A172 (cell line): ENCODE data around the gene FRMD3. TPM values are rescaled to one million over a fixed set of nuclear protein-coding genes. Genes with fewer than 3 reads are reported as not detected.

Experiments
- DNase-seq: peaks from one replicate; pipeline ENCODE4 v3.0.0-alpha.2; 2015; ENCODE audit warnings: low spot score
- total RNA-seq: library from RNA; depleted of rRNA; stranded (reverse); fragments of >200 nt; shearing (Covaris generic); gene quantifications from 2 replicates; pipeline ENCODE4 v1.2.3, GENCODE V29; 2014; rRNA removed

The FRMD3 gene
- total RNA-seq, result 0.96 and 6.2 TPM in 2 replicates

DNA sequence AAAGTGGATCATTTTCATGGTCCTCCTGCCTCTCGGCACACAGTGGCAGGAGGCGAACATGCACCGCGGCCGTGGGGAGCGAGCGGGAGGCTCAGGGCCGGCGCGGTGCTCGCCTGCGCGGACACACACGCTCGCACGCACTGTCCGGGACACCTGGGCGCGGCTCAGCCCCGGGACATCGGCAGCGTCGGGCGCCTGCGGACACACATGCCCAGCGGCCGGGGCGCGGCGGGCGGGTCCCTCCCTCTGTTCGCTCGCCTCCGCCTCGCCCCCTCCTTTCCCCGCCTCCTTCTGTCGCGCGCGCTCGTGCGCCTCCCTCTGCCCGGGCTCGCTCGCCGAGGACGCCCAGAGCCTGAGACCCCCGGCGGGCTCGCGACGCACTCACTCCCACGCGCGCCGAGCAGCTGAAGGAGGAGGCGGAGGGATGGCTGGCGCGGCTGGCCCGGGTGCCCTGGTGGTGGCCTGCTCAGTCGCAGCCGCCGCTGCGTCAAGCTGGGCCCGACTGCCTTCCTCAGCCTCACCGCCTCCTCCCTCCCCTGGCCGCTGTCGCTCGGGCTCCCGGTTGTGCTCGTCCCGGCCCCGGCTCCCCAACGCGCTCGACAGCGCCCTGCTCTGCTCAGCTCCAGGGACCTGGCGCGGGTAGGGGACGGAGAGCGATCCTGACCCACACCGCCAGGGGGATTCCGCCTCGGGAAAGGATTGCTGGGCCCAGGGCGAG is at the start of gene FRMD3:
Gene FRMD3, minus strand, starts transcription at position 230 of the 718 bp plus-strand sequence. Its CDS starts 170 bp downstream, at position 60.
- DNase-seq, result peak; percentile 71

DNA sequence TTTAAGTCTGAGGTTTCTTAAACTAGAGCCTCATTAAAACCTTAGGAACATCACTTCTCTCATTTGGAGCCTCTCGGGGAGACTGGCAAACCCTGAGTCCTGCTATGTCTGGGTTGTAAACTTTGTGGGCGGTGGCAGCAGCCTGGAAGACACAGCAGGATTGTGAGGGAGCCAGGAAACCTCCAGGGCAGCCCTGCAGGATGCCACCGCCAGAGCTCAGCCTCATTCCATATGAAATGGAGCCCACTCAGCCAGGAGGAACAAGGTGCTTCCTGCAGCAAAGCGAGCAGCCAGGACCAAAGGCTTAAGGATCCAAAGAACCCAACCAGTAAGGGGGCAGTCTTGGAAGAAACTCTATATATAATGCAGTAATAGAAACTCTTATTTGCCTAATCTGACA is 46.8 kb upstream of the FRMD3 start:
- DNase-seq, result no peak

DNA sequence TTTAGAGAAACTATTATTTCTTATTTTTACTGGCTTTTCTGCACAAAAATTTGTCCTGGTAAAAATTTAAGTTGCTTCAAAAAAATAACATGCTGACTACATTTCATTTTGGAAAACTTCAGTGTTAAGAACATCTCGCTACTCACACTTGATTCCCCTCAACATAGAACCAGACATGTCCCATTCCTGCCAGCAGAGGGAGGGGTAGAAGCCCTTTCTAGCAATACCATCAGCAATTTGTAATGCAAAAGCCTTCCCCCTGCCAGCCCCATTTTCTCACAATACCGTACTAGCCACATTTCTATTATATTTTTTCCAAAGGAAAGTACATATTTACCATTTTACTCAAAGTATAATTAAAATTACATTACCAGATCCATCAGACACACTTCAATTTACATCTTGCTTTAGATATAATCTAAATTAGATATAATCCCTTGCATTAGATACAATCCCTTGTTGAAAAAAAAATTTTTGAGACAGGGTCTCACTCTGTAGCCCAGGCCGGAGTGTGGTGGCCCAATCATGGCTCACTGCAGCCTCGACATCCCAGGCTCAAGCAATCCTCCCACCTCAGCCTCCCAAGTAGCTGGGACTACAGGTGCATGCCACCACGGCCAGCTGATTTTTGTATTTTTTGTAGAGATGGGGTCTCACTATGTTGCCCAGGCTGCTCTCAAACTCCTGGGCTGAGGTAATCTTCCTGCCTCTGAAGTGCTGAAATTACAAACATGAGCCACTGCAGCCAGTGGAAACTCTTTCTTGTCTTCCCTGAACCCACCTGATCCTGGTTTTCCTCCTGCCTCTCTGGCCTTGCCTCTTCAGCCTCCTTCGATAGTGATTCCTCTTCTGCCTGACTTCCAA is 45.2 kb upstream of the FRMD3 start:
- DNase-seq, result peak; percentile 69

DNA sequence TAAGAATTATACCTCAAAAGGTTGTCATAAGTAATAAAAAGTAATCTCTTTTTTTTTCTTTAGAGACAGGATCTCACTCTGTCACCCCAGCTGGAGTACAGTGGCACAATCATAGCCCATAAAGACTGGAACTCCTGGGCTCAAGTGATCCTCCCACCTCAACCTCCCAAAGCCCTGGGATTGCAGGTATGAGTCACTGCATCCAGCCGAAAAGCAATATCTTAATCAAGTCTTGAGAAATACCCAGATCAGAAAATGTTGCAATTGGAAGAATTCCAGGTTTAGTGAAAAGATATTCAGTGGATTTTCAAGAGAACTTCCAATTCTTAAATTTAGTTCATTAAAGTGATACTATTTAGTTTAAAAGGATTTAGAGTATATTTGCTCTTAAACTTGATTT is 43.8 kb upstream of the FRMD3 start:
- no peak for DNase-seq

DNA sequence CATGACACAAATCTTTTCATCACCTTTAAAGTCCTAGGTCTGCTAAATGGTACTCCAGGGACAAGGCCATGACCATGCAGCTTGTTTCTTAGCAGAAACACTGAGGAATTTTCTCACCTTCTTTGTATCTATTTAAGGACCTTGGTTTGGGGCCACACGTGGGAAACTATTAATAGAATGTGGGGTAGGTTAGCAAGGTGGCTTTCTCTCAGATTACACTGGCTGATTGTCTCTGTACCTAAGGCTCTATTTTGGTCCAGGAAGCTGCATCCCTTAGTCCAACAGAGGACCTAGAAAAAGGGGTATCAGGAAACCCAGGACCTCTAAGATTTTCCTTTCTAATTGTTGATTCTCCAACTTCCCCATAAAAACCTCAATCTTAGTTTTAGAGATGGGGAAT is 36.3 kb upstream of the FRMD3 start:
- no peak for DNase-seq

DNA sequence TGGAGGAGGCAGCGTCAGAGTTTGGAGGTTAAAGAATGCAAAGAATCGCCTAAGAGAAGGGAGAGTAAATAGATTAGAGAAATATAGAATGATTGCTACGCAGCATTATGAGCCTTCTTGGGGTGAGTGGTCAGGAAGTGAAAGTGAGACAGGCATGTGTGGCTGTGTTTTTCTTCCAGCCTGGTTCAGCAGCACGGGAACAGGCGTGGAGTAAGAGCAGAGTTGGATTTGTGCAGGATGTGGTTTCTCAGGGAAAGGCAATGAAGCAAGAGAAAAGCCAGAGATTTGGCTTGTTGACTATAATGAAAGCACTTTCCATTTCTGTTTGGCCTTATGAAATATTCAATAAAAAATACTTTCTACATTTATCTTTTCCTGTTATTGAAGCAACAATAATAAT is 34.3 kb upstream of the FRMD3 start:
- DNase-seq, result peak; percentile 18

DNA sequence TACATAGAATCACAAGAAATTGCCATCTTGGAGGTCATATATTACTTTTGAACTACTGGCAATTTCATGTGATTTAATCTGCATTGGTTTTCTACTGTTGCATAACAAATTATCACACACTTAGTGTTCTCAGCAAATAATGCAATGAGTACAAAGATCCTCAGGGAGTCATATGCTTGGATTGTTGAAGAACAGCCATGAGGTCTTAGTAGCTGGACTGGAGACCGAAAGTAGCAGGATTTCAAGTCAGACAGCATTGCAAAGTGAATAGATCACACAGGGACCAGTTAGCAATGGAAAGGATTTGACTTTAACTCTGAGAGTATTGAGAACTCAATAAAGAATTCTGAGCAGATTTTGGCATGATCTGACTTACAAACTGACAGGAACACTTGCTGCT is 32.2 kb upstream of the FRMD3 start:
- DNase-seq, result no peak

DNA sequence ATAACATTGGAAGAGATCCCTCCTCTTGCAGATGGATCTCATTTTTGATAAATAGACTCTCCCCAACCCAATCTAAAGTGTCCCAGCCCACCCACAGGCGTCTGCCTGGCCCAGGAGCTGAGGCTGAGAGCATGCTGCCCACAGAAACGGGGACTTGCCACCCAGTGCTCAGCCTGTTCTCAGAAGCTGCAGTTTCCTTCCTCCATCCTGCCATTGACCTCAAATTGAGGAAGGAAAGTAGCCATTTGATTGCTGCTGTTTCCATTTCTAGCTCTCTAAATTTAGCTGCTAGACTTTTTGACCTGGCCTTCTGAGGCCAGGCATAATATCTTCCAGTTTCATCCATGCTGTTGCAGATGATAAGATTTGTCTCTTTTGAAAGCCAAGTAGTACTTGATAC is 31.1 kb upstream of the FRMD3 start:
- no peak for DNase-seq

DNA sequence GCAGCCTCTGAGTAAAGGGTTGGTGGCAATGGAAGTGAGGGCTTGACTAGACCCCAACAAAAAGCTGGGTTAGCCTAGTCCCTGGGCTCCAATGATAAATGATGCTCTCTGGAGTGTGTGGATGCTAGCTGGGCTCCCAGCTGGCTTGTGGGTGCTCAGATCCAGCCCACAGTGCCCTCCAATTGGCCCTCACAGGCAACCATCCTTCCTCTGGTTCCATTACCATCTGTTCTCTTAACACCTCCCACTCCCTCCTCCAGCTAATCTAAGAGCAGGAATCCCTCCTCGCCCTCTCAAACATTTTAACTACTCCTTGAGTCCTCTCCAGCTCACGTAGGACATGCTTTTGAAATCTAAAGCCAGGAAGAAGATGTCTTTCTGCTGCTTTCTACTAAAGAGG is 25.2 kb upstream of the FRMD3 start:
- DNase-seq, result no peak

DNA sequence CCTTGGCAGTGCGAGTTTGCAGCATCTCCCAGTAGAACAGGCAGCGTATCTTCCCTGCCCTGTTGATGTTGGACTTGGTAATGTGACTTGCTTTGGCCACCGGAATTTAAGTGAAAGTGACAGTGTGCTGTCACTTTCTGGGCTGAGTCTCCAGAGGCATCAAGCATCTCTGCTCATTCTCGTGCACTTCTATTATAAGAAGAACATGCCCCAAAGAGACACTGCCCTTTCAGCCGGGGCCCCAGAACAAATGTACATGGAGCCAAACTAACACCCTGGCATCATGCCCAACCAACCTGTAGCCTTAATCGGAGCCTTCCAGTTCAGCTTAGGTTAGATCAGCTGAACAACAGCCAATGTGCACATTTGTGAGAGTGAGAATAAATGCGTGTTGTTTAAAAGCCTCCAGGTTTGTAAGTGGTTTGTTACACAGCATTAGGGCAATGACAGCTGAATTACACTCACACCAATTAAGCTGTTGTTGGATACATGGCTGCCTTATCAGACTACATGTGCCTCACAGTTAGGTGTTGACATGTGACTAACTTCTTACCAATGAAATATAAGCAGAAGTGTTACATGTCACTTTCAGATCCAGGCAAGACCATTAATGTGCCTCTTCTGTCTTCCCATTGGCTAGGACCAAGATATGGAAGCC is 22.1 kb upstream of the FRMD3 start:
- no peak for DNase-seq

DNA sequence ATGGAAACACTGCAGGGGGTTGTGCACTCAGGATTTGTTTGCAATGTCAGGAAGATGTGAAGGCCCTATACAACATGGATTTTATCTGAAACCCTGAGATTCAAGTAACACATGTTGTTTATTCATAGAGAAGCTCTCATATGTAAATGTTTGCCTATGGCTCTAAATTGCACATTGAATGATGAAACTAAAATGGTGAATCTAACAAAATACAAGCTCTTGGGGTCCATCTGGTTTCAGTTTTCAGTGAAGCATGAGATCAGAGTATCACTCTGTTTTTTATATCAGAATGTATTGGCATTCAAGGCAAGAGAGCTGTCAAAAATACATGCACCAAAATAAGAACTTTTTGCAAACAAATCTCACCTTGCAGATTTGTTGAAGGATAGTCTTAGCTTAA is 19.6 kb upstream of the FRMD3 start:
- DNase-seq, result no peak

DNA sequence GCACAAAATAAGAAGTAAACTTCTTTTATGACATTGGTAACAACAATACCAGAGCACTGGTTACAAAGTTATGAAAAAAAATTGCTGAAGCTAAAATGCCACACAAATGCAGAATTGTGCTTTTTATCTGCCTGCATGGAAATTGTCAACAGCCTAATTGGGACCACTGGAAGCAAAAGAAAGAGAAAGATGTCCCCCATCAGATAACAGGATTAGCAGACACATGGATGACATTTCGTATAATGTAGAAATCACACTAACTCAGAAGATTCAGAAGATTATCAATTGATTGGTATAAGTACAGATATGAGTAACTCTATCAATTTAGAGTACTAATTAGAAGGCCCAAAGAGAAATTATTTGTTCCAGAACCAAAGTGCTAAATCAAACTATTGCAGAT is 19.1 kb upstream of the FRMD3 start:
- no peak for DNase-seq

DNA sequence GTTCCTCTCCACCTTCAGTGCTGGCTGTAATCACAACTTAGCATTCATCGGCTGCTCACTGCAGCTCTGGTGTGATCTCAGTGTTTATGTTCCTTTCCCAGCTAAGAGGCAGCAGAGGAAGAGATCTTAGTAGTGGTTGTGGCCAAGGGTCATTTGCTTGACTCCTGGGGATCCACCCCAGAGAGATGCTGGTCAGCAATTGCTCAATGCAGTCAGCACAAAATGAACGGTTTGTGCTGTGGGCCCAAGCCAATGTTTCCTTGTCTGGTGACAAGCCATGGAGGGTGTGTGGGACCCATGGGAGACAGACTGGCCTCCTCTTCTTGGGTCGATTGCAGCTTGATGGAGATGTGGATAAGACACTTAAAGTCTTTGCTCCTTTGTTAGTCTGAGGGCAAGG is 16.1 kb upstream of the FRMD3 start:
- no peak for DNase-seq

DNA sequence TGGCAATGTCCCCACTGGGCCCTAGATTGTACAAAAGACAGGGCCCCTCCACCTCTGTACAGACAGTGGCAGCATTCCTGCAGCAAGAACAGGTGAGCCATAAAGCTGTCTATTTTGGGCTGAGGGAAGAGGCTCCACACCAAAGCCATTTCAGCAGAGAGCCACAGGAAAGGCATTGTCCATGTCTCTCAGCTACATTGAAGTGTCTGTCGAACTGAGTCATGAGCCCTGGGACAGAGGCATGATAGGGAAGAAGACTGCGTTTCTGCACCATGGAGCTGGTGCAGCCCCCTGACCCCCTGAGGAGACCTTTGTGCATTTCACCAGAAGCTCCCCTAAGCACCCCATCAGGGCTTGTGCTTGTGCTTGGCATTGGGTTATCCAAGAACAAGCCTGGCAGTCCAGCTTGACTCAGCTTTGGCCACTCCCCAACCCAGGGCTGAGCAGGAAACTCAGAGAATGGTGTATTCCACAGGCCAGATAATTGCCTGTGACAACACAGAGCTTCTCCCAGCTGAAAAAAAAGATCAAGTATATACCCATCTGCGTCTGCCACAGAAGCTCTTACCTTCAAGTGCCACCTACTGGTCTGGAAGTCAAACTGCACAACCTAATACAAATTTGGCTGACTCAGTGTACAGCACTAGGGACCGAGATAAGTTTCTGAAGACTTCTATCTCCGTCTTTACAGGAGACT is 5.9 kb upstream of the FRMD3 start:
- peak; percentile 91 for DNase-seq

DNA sequence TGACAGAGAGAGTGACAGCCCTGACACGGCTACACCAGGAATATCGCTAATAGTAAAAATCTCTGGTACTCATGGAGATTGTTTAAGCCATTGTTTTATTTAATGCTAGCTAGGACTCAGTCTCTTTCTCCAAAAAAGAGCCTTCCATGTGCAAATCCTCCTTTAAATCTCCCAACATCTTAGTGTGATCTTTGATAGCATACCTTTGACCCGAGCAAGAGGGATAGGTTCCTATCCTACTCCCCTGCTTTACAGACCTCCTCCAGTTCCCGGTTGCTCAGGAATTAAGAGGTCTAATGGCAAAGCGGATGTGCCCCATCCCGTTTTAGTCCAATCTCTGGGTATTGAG is 663 bp upstream of the FRMD3 start:
- DNase-seq, result no peak

DNA sequence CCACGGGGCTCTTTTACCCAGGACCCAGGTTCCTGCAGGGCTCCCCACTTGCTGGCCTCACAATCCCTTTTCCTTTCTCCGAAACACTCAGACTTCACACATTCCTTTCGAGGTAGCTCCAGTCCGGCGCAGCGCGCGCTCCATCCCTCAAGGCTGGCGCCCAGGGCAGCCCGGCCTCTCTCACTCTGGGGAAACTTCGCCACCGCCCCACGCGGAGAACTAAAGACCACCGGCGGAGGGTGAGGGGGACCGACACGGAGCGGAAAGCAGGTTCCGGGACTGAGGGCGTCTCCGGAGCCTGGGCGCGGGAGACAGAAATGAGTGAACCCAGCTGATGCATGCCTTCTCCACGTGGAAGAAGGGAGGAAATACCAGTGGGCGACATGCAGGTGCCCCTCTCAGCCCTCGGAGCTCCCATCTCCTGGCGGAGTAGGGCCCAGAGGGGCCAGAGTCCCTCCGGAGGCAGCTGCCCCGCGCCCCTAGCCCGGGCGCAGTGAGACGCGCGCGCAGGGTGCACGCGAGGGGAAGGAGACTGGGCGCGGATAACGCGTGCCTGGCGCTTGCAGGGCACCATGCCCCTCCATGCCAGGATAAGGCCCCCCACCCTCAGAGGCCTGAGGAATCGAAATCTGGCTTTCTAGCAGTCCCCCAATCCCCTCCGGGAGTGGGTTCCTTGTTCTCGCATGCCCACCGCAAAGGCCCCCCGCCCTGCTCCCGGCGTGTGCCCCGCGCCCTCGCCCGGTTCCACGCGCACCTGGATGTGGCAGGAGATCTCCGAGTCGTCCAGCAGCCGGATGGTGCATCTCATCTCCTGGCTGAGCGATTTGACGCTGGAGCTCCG is 650 bp downstream of the FRMD3 start:
- no peak for DNase-seq

DNA sequence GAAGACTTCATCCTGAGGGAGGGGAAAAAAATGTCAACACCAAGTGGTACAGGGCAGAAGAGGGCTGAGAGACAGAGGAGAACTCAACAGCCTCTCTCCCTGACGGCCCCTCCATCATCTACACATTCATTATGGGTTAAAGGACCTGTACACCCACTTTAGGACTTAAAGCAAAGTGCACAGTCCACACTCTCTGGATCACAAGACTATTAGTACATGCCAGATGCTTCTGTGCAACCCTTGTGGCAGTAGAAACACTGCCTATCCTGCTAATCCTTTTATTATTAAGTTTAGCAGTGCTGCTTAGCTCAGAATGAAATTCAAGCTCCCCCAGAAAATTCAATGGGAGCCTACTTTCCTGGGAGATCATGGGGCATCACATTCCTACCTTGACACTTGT is 1.9 kb downstream of the FRMD3 start:
- DNase-seq, result no peak

DNA sequence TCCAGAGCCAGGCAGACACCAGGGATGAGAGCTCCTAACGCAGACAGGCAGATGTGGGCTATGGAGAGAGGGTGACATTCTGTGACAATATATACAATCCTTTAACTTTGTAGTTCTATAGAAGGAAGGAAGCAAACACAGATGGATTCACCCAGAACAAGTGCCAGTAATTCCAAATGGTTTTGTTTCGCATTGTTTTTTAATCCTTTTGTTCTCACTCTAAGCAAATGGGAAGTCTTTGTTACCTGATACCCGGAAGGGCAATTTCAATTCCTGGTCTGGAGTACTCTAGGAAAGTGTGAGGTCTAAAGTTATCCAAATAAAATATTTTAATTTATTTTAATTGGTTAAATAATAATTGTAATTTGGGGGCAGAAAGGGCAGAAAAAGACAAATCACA is 2.5 kb downstream of the FRMD3 start:
- DNase-seq, result no peak

DNA sequence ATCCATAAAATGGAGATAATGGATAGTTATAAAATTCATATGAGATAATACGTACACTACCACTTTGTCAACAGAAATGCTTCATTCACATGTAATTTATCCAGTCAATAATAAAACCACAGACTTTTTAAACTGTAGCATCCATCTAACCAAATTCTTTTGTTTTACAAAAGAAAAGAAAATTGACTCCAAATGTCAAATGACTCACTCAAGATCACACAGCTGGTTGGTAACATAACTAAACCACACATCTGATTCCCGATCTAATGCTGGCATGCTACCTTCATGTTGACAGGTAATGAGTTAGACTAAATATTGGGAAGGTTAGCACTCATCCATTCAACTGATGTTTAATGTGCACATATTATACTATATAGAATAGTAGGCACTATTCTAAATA is 4.9 kb downstream of the FRMD3 start:
- DNase-seq, result no peak

DNA sequence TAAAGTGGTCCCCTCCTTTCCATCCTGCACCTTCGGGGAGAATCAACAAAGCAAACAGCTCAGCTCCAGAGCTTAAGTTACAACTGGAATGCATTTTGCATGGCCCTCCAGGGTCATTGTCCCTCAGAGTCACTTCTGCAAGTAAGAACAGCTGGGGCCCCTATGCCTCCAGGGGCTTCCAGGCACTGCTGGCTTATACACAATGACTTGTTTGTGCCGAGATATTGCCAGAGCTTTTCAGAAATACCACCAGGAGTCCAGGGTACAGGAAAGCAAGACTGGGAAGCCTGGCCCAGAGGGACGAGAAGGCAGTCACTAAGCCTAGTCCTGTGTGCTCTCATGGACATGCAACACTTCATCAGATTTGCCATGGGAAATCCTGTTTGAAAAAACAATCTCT is 11.3 kb downstream of the FRMD3 start:
- no peak for DNase-seq

DNA sequence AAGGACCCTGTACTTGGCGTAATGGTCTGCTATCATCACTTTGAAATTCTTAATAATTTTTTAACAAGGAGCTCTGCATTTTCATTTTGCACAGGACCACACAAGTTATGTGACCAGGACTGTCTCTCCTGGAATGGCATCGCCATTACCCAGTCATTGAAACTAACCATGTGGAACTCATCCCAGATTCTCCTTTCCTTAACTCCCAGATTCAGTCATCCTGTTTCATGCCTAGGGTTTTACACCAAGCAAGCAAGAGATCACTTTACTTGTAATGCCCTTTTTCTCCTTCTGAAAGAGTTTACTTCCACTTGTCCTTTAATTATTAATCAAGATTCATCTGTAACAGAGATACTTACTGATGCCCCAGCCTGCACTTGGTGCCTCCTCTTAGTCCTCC is 12.0 kb downstream of the FRMD3 start:
- DNase-seq, result no peak
